Effector memory CD4-positive, alpha-beta T cell (primary cell): ENCODE results near the gene CCT6B.
"Not testable (repeated sequence)": the region's sequence is repeated elsewhere in the genome, so short reads cannot be mapped to it uniquely, and the experiment has no call there.

ENCODE experiments used
- DNase-seq, 3 donors: peaks; one replicate each; pipeline ENCODE4 v3.0.0-alpha.2; 2020
- H3K27ac ChIP-seq: 2 replicates; pipeline ENCODE4 v1.7.0; 2013; ENCODE audit warnings: mild to moderate bottlenecking, low read length, moderate library complexity; ENCODE audit not compliant: insufficient read depth, poor library complexity, severe bottlenecking
- H3K27me3 ChIP-seq: replicated peaks from 2 replicates; pipeline ENCODE4 v1.7.0; 2013; ENCODE audit warnings: mild to moderate bottlenecking, low read length; ENCODE audit not compliant: insufficient read depth, control insufficient read depth, poor library complexity, severe bottlenecking
- H3K36me3 ChIP-seq: 2 replicates; pipeline ENCODE4 v1.7.0; 2013; ENCODE audit warnings: mild to moderate bottlenecking, low read length, moderate library complexity; ENCODE audit not compliant: control insufficient read depth, insufficient read depth
- H3K4me1 ChIP-seq: 2 replicates; pipeline ENCODE4 v1.7.0; 2013; ENCODE audit warnings: low read length, mild to moderate bottlenecking; ENCODE audit not compliant: control insufficient read depth, insufficient read depth, poor library complexity, severe bottlenecking
- H3K4me3 ChIP-seq: 2 replicates; pipeline ENCODE4 v1.7.0; 2013; ENCODE audit warnings: low read length, low read depth, mild to moderate bottlenecking; ENCODE audit not compliant: insufficient read depth, poor library complexity, severe bottlenecking
- H3K9me3 ChIP-seq: 2 replicates; pipeline ENCODE4 v1.7.0; 2013; ENCODE audit warnings: mild to moderate bottlenecking, low read length, moderate library complexity; ENCODE audit not compliant: control insufficient read depth
- total RNA-seq, 3 donors: gene quantifications; one replicate each; lab custom pipeline; 2026; lab: John Stamatoyannopoulos, UW

Gene CCT6B, protein sequence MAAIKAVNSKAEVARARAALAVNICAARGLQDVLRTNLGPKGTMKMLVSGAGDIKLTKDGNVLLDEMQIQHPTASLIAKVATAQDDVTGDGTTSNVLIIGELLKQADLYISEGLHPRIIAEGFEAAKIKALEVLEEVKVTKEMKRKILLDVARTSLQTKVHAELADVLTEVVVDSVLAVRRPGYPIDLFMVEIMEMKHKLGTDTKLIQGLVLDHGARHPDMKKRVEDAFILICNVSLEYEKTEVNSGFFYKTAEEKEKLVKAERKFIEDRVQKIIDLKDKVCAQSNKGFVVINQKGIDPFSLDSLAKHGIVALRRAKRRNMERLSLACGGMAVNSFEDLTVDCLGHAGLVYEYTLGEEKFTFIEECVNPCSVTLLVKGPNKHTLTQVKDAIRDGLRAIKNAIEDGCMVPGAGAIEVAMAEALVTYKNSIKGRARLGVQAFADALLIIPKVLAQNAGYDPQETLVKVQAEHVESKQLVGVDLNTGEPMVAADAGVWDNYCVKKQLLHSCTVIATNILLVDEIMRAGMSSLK
- total RNA-seq: 2.6 to 5.6 (median 4.8) reads per million in 3 donors

DNA sequence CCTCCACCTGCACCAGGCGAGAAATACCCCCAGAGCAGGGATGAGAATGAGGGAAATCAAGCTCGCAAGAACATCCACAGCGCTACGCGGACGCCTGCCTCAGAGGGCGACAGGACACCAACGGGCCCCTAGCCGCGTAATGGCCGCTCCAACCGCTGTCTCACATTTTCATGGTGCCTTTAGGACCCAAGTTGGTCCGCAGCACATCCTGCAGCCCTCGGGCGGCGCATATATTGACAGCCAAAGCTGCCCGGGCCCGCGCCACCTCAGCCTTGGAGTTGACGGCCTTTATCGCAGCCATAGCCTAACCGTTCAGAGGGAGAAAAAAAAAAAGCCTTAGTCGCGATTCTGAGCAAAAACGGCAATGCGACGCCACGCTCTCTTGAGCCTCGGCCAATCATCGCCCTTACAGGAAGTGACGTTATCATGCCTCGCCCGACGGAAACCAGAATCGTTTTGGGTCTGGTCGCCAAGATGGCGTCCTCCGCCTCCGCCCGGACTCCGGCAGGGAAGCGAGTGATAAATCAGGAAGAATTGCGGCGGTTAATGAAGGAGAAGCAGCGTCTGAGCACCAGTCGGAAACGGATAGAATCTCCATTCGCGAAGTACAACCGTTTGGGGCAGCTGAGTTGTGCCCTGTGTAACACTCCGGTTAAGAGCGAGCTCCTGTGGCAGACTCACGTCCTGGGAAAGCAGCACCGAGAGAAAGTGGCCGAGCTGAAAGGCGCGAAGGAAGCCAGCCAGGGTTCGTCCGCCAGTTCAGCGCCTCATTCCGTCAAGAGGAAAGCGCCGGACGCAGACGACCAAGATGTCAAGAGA lies at the start of gene CCT6B, which contains the start of gene ZNF830:
CCT6B (minus strand) TSS at position 368 of the 819 bp plus-strand sequence; CDS start at position 301, 67 bp downstream.
ZNF830 (plus strand) TSS at position 448 of the 819 bp plus-strand sequence; CDS start at position 475, 27 bp downstream.
- H3K4me1 ChIP-seq: peaks cover 18% of the 10 kb centered on the region
- H3K27me3 ChIP-seq: no peaks in the 10 kb centered on the region
- peaks cover 8% of the 10 kb centered on the region for H3K36me3 ChIP-seq
- peak within 1 kb of the TSS; percentile 92 for H3K27ac ChIP-seq
- H3K4me3 ChIP-seq: peak within 1 kb of the TSS; percentile 96
- H3K9me3 ChIP-seq: no peaks in the 10 kb centered on the region
- peak; percentile 81 to 88 (median 84) for DNase-seq

DNA sequence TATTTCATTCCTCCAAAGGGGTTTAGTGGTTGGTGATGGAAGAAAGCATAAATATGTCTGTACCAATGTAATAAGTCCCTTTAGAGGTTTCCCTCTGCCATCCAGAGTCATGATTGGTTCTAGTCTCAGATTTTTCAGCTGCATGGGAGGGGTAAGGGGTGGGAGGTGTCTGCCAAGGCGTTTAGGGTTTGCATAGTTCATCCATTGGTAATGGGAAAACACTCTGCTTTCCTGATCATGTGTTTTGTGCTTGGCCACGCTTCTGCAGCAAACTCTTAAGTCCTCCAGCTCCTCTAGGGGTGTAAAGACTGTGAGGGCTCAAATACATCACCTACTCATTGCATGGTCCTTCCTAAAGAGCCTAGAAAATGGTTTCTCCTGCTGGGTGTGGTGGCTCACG lies 48.8 kb upstream of the CCT6B start:
- peaks cover 65% of the 10 kb centered on the region for H3K36me3 ChIP-seq
- peak overlapping the region; percentile 20 for H3K27ac ChIP-seq
- no peaks in the 10 kb centered on the region for H3K27me3 ChIP-seq
- no peaks in the 10 kb centered on the region for H3K4me1 ChIP-seq
- no peak for DNase-seq
- no peaks in the 10 kb centered on the region for H3K9me3 ChIP-seq
- no peak overlapping the region for H3K4me3 ChIP-seq

DNA sequence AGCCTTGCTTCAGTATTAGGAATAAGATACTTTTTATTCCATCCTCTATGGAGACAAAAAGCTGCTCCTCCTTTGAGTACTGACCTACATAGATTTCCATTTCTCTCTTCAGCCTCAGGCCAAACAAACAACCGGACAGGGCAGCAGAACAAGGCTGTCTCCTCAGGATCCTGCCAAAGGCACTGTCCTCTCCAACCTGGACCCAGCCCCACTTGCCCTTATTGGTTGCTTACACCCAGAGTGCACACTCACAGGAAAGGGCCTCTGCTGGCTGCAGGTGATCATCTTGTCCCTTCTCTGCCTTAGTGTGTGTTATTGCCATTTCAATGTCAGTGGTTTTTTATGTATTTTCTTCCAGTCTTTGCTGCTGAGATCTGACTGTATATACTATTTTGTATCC lies 45.7 kb upstream of the CCT6B start:
- Histone ChIP-seq H3K9me3 (no peaks in the 10 kb centered on the region), H3K4me1 (no peaks in the 10 kb centered on the region), H3K4me3 (no peak overlapping the region), H3K27ac (no peak overlapping the region), H3K36me3 (peaks cover 41% of the 10 kb centered on the region), H3K27me3 (no peaks in the 10 kb centered on the region)
- no peak for DNase-seq

DNA sequence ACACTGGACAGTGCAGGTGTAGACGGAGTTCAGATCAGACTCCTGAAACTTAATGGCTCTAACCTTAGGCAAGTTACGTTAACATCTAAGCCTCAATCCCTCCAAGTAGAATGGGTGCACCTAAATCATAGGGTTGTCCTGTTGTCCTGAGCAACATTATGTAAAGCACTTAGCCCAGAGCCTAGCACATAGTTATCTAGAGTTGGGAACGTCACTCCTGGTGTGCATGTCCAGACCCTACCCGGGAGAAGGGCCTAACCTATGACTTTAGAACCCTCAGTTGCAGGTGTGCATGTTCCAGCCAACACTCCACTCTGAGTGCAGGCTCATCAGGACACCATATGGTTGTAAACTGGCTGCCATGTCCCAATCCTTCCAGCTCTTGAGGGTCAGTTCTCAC lies 45.1 kb upstream of the CCT6B start:
- Histone ChIP-seq H3K9me3 (no peaks in the 10 kb centered on the region), H3K4me1 (no peaks in the 10 kb centered on the region), H3K4me3 (no peak overlapping the region), H3K27me3 (no peaks in the 10 kb centered on the region), H3K36me3 (peaks cover 39% of the 10 kb centered on the region), H3K27ac (no peak overlapping the region)
- no peak for DNase-seq

DNA sequence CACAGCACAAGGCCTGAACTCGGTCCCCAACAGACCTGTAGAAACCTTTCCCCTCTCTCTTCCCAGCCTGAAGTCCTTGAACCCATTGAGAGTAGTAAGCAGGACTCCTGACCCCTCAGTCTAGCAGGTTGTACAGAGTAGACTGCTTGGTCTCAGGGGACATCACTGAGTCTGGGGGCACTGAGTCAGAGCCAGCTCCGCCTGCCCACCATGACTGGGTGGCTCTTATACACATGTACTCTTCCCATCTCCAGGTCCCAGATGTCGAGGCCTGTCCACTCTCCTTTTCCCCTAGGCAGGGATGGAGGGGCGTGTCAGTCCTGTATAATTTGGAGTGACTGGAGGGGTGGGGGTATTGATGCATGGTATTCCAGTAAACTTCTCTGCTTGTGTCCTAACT lies 42.5 kb upstream of the CCT6B start:
- Histone ChIP-seq H3K4me1 (no peaks in the 10 kb centered on the region), H3K4me3 (no peak overlapping the region), H3K36me3 (peaks cover 16% of the 10 kb centered on the region), H3K27me3 (no peaks in the 10 kb centered on the region), H3K27ac (no peak overlapping the region), H3K9me3 (no peaks in the 10 kb centered on the region)
- no peak for DNase-seq

DNA sequence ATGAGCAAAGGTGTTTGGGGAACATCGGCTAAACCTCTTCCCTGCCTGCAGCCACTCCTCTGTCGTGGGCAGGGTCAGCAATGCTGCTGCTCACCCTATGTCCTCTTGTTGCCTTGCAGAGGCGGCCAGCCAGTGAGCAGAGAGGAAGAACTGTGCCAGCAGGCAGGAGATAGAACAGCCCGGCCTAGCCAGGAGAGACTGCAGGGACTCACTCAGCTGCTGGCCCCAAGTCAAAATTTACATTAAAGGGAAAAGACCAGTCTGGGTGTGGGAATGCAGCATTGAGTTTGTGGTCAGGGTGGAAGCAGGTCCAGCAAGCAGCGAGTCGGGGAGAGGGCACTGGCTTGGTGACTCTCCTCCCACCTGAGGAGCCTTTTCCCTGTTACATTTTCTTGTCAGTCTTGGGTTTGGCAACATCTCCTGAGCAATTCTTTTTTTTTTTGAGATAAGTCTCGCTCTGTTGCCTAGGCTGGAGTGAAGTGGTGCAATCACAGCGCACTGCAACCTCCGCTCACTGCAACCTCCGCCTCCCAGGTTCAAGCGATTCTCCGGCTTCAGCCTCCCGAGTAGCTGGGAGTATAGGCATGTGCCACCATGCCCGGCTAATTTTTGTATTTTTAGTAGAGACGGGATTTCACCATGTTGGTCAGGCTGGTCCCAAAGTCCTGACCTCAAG lies 41.8 kb upstream of the CCT6B start:
- Histone ChIP-seq H3K9me3 (no peaks in the 10 kb centered on the region), H3K27me3 (no peaks in the 10 kb centered on the region), H3K27ac (no peak overlapping the region), H3K4me1 (no peaks in the 10 kb centered on the region), H3K36me3 (peaks cover 13% of the 10 kb centered on the region), H3K4me3 (no peak overlapping the region)
- no peak for DNase-seq

DNA sequence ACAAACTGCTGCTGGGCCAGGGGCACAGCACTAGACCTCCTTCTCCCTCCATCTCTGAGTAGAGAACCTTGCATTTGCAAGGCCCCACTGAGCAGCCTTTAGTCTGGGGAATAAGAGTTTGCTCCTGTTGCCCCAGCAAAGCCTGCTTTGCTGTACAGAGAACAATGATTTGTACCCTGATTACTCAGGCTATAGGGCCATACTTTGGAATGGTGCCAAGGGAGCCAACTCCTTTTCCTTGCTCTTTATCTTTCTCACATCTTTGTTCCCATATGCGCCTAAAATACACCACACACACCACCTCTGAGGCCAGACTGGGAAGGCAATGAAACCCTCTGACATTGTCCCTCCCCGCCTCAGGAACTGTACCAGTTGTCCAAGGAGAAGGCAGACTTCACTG lies 40.3 kb upstream of the CCT6B start:
- H3K27ac ChIP-seq: no peak overlapping the region
- H3K4me3 ChIP-seq: no peak overlapping the region
- H3K27me3 ChIP-seq: no peaks in the 10 kb centered on the region
- no peaks in the 10 kb centered on the region for H3K9me3 ChIP-seq
- H3K36me3 ChIP-seq: peaks cover 7% of the 10 kb centered on the region
- H3K4me1 ChIP-seq: no peaks in the 10 kb centered on the region
- DNase-seq: no peak

DNA sequence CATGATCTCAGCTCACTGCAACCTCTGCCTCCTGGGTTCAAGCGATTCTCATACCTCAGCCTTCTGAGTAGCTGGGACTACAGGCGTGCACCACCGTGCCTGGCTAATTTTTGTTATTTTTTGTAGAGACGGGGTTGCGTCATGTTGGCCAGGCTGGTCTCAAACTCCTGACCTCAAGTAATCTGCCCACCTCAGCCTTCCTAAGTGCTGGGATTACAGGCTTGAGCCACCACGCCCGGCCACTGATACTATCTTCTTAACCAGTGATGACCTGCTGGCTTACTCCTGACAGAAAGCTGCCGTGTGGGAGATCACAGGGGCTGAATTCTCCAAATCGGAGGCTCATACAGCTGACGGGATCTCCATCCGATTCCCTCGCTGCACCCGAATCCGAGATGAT lies 39.7 kb upstream of the CCT6B start:
- not testable (repeated sequence) for H3K27ac ChIP-seq, DNase-seq, H3K4me1 ChIP-seq, H3K27me3 ChIP-seq, H3K36me3 ChIP-seq, H3K9me3 ChIP-seq, H3K4me3 ChIP-seq

DNA sequence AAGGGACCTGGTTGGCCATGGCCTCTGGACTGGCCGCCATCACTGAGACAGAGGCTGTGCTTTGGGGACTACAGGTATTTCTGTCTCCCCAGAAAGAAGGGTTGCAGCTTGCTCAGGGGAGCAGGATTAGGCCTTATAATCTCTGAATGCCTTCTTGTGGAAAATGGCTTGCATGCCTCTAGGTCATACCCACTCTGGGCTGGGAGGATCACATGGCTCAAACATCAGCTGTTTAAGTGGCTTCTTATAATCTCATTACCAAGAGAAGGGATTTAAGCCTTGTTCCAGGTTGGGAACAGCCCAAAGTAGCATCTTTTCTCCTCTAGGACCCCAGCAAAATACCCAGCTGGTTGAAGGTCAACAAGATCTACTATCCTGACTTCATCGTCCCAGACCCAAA lies 38.2 kb upstream of the CCT6B start:
- H3K36me3 ChIP-seq: peaks cover 9% of the 10 kb centered on the region
- no peak overlapping the region for H3K27ac ChIP-seq
- H3K4me1 ChIP-seq: no peaks in the 10 kb centered on the region
- no peak for DNase-seq
- H3K4me3 ChIP-seq: no peak overlapping the region
- no peaks in the 10 kb centered on the region for H3K9me3 ChIP-seq
- no peaks in the 10 kb centered on the region for H3K27me3 ChIP-seq
